ENCODE data around the gene SRP9. TPM values are rescaled to one million over a fixed set of nuclear protein-coding genes. Genes with fewer than 3 reads are reported as not detected.
"Not testable (repeated sequence)": the region's sequence is repeated elsewhere in the genome, so short reads cannot be mapped to it uniquely, and the experiment has no call there.

The SRP9 gene
- total RNA-seq, 1 donor from 2014 or later = 120 TPM

DNA sequence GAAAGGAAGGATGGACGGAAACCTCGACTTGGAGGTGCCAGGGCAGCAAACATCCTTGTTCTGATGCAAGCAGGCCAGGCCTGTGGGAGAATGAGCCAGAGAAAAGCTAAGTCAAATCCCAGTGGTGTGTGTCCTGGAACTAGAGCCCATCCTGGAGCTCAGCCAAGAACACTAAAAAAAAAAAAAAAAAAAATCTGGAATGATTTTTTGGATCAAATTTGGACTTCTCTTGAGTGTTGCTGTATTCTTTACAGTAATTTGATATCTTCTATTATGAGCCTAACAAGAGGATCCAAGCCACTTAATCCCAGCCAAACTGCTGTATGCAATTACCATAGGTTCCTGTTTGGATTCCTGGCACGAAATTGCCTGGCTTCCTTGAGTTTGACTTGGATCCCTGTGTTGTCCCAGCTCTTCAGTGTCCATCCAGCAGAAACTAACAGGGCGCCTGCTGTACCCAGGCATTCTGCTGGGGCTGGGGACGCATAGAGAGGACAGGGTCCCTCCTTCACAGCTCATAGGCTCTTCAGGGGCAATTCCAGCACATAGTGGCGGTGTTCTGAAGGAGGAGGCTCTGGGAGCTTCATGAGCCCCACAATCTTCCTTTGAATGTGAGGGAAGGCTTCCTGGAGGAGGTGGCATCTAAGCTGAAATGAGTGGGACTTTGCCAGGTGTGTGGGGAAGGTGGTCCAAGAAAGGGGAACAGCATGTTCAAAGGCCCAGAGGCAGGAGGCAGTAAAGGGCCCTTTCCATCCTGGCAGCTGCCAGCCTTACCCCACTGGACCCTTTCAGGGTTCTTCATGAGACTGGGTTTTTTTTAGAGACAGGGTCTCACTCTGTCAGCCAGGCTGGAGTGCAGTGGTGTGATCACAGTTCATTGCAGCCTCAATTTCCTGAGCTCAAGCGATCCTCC, 57.0 kb downstream of the SRP9 start:
- TF ChIP-seq POLR2AphosphoS5 (IDR thresholded peaks at IDR 0.05; ENCODE audit: insufficient read depth in 1 of 2, low read depth in 1 of 2) (peak in 1 of 2 donors; percentile 74), POLR2A (IDR thresholded peaks at IDR 0.05) (no peak)
- TF ChIP-seq, protein P1, sequence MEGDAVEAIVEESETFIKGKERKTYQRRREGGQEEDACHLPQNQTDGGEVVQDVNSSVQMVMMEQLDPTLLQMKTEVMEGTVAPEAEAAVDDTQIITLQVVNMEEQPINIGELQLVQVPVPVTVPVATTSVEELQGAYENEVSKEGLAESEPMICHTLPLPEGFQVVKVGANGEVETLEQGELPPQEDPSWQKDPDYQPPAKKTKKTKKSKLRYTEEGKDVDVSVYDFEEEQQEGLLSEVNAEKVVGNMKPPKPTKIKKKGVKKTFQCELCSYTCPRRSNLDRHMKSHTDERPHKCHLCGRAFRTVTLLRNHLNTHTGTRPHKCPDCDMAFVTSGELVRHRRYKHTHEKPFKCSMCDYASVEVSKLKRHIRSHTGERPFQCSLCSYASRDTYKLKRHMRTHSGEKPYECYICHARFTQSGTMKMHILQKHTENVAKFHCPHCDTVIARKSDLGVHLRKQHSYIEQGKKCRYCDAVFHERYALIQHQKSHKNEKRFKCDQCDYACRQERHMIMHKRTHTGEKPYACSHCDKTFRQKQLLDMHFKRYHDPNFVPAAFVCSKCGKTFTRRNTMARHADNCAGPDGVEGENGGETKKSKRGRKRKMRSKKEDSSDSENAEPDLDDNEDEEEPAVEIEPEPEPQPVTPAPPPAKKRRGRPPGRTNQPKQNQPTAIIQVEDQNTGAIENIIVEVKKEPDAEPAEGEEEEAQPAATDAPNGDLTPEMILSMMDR (IDR thresholded peaks at IDR 0.05) = no peak
- no peak for DNase-seq (ENCODE audit: extremely low spot score in 2 of 2)
- H3K4me1 ChIP-seq = peaks cover 22% of the 10 kb centered on the region
- no peak overlapping the region for H3K4me3 ChIP-seq
- H3K27ac ChIP-seq = peak overlapping the region; percentile 77
- H3K9me3 ChIP-seq = no peaks in the 10 kb centered on the region
- intact Hi-C loops (cut with DNase I) = no loop called here
- H3K27me3 ChIP-seq = no peaks in the 10 kb centered on the region
- peaks cover 0 to 74% of the 10 kb centered on the region in 2 donors for H3K36me3 ChIP-seq

GRCh38 chr1:225835856-225836255, 58.2 kb downstream of the SRP9 start:
- Histone ChIP-seq H3K27me3 (no peaks in the 10 kb centered on the region), H3K9me3 (no peaks in the 10 kb centered on the region), H3K36me3 (peaks cover 0 to 77% of the 10 kb centered on the region in 2 donors), H3K4me1 (peaks cover 22% of the 10 kb centered on the region), H3K4me3 (no peak overlapping the region), H3K27ac (peak overlapping the region; percentile 21)
- no peak for DNase-seq (ENCODE audit: extremely low spot score in 2 of 2)
- intact Hi-C loops (cut with DNase I) = no loop called here
- TF ChIP-seq, protein P1 (IDR thresholded peaks at IDR 0.05) = no peak
- TF ChIP-seq POLR2AphosphoS5 (IDR thresholded peaks at IDR 0.05; ENCODE audit: insufficient read depth in 1 of 2, low read depth in 1 of 2) = no peak

DNA sequence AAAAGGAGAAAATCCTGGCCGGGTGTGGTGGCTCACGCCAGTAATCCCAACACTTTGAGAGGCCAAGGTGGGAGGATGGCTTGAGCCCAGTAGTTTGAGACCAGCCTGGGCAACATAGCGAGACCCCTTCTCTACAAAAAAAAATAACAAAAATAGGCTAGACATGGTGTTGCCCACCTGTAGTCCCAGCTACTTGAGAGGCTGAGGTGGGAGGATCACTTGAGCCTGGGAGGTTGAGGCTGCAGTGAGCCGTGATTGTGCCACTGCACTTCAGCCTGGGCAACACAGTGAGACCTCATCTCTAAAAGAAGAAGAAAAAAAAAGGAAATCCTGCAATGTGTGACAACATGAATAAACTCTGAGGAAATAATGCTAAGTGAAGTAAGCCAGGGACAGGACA, 58.7 kb downstream of the SRP9 start:
- intact Hi-C loops (cut with DNase I); DNase-seq (ENCODE audit: extremely low spot score in 2 of 2); H3K27me3 ChIP-seq; H3K4me3 ChIP-seq; H3K9me3 ChIP-seq: not testable (repeated sequence)
- peaks cover 0 to 76% of the 10 kb centered on the region in 2 donors for H3K36me3 ChIP-seq
- peak overlapping the region; percentile 21 for H3K27ac ChIP-seq
- H3K4me1 ChIP-seq = peaks cover 22% of the 10 kb centered on the region

- TF ChIP-seq POLR2A (IDR thresholded peaks at IDR 0.05) = no peak
- TF ChIP-seq POLR2AphosphoS5 (IDR thresholded peaks at IDR 0.05; ENCODE audit: insufficient read depth in 1 of 2, low read depth in 1 of 2) = no peak
- TF ChIP-seq, protein P1 (IDR thresholded peaks at IDR 0.05) = no peak
- intact Hi-C loops (cut with DNase I) = no loop called here
- Histone ChIP-seq H3K4me1 (peaks cover 22% of the 10 kb centered on the region), H3K36me3 (peaks cover 0 to 66% of the 10 kb centered on the region in 2 donors), H3K27me3 (no peaks in the 10 kb centered on the region), H3K4me3 (no peak overlapping the region), H3K9me3 (no peaks in the 10 kb centered on the region), H3K27ac (no peak overlapping the region)
- DNase-seq (ENCODE audit: extremely low spot score in 2 of 2) = no peak
Measured at GRCh38 chr1:225838793-225839192, 61.2 kb downstream of the SRP9 start.

Small RNA genes within 50 kb of the gene (small RNA-seq; reads per million reads assigned to genes)
- gene RNU6-1304P = not detected

Other genes starting within 250 kb of the SRP9 start
- 62.4 TPM for gene ENAH, start 124.7 kb upstream of the SRP9 start, total RNA-seq
- 142 TPM for gene EPHX1, start 32.3 kb downstream of the SRP9 start, total RNA-seq
- gene TMEM63A, start 104.6 kb downstream of the SRP9 start, total RNA-seq = 38.1 TPM
- not detected for gene LEFTY1, start 111.3 kb downstream of the SRP9 start, total RNA-seq
- 47.4 TPM for gene PYCR2, start 146.4 kb downstream of the SRP9 start, total RNA-seq
- 2.7 TPM for gene LEFTY2, start 163.4 kb downstream of the SRP9 start, total RNA-seq
- gene SDE2, start 221.5 kb downstream of the SRP9 start, total RNA-seq = 14.7 TPM